SW480 (cell line): ENCODE measurements around the gene ADCYAP1R1.

Experiments
- DNase-seq: peaks from one replicate; pipeline ENCODE4 v3.0.0-alpha.2; 2016; ENCODE audit warnings: low spot score

Gene ADCYAP1R1

GRCh38 chr7:31106303-31107105, 54.4 kb downstream of the ADCYAP1R1 start:
- DNase-seq: no peak

GRCh38 chr7:31107106-31108090, 55.3 kb downstream of the ADCYAP1R1 start:
- DNase-seq: no peak

GRCh38 chr7:31108097-31108657, 56.1 kb downstream of the ADCYAP1R1 start:
- DNase-seq: no peak

GRCh38 chr7:31109751-31110150, 57.6 kb downstream of the ADCYAP1R1 start:
- no peak for DNase-seq

GRCh38 chr7:31110331-31111108, 58.4 kb downstream of the ADCYAP1R1 start:
- no peak for DNase-seq

GRCh38 chr7:31111109-31111451, 59.0 kb downstream of the ADCYAP1R1 start:
- no peak for DNase-seq

GRCh38 chr7:31113660-31114059, 61.6 kb downstream of the ADCYAP1R1 start:
- no peak for DNase-seq

GRCh38 chr7:31114593-31115343, 62.7 kb downstream of the ADCYAP1R1 start:
- peak; percentile 43 for DNase-seq

GRCh38 chr7:31116615-31117014, 64.5 kb downstream of the ADCYAP1R1 start:
- no peak for DNase-seq

GRCh38 chr7:31119249-31119648, 67.1 kb downstream of the ADCYAP1R1 start:
- no peak for DNase-seq

- no peak for DNase-seq
Observed at GRCh38 chr7:31120800-31121513, 68.8 kb downstream of the ADCYAP1R1 start.

- DNase-seq: no peak
Observed at GRCh38 chr7:31121601-31122000, 69.5 kb downstream of the ADCYAP1R1 start.

- peak; percentile 83 for DNase-seq
Observed at GRCh38 chr7:31122649-31123058, 70.5 kb downstream of the ADCYAP1R1 start.

GRCh38 chr7:31123321-31123720, 71.2 kb downstream of the ADCYAP1R1 start:
- DNase-seq: no peak

- no peak for DNase-seq
Observed at GRCh38 chr7:31123726-31124125, 71.6 kb downstream of the ADCYAP1R1 start.

GRCh38 chr7:31125171-31125570, 73.1 kb downstream of the ADCYAP1R1 start:
- no peak for DNase-seq

- no peak for DNase-seq
Observed at GRCh38 chr7:31126976-31127375, 74.9 kb downstream of the ADCYAP1R1 start.

GRCh38 chr7:31129067-31129466, 77.0 kb downstream of the ADCYAP1R1 start:
- DNase-seq: no peak

GRCh38 chr7:31133497-31133896, 81.4 kb downstream of the ADCYAP1R1 start:
- DNase-seq: no peak
